HG03108 (cell line): ENCODE data around the gene GC.
"Not testable (repeated sequence)": the region's sequence is repeated elsewhere in the genome, so short reads cannot be mapped to it uniquely, and the experiment has no call there.

ENCODE experiments used
- ATAC-seq: cut with Tn5 transposase; IDR thresholded peaks from one replicate; pipeline ENCODE4 v1.9.1; 2021; ENCODE audit warnings: moderate library complexity; ENCODE audit not compliant: unreplicated experiment

GC gene

GRCh38 chr4:71783972-71784371, at the start of gene GC:
Gene GC (minus strand): TSS chr4:71784079. CDS start chr4:71784018, 61 bp downstream.
- no peak for ATAC-seq

- ATAC-seq, result no peak
Observed at GRCh38 chr4:71833232-71833900, 49.5 kb upstream of the GC start.

GRCh38 chr4:71832049-71832448, 48.2 kb upstream of the GC start:
- ATAC-seq, result no peak

- no peak for ATAC-seq
Observed at GRCh38 chr4:71830497-71831190, 46.8 kb upstream of the GC start.

- ATAC-seq, result no peak
Observed at GRCh38 chr4:71828470-71828869, 44.6 kb upstream of the GC start.

- no peak for ATAC-seq
Observed at GRCh38 chr4:71827826-71828225, 43.9 kb upstream of the GC start.

GRCh38 chr4:71816676-71817303, 32.9 kb upstream of the GC start:
- no peak for ATAC-seq

GRCh38 chr4:71814433-71814832, 30.6 kb upstream of the GC start:
- ATAC-seq, result no peak

GRCh38 chr4:71809805-71810204, 25.9 kb upstream of the GC start:
- ATAC-seq, result not testable (repeated sequence)

GRCh38 chr4:71807469-71807868, 23.6 kb upstream of the GC start:
- no peak for ATAC-seq

GRCh38 chr4:71805230-71805629, 21.4 kb upstream of the GC start:
- not testable (repeated sequence) for ATAC-seq

GRCh38 chr4:71804017-71804697, 20.3 kb upstream of the GC start:
- ATAC-seq, result not testable (repeated sequence)

- no peak for ATAC-seq
Observed at GRCh38 chr4:71785959-71786358, 2.1 kb upstream of the GC start.

- ATAC-seq, result no peak
Observed at GRCh38 chr4:71784569-71785197, 804 bp upstream of the GC start.

GRCh38 chr4:71777891-71778290, 6.0 kb downstream of the GC start:
- ATAC-seq, result no peak

GRCh38 chr4:71775449-71775848, 8.4 kb downstream of the GC start:
- no peak for ATAC-seq

GRCh38 chr4:71774136-71774535, 9.7 kb downstream of the GC start:
- no peak for ATAC-seq

GRCh38 chr4:71773004-71773403, 10.9 kb downstream of the GC start:
- no peak for ATAC-seq

- no peak for ATAC-seq
Observed at GRCh38 chr4:71772592-71772991, 11.3 kb downstream of the GC start.

GRCh38 chr4:71771613-71772012, 12.3 kb downstream of the GC start:
- no peak for ATAC-seq

GRCh38 chr4:71769434-71769833, 14.4 kb downstream of the GC start:
- no peak for ATAC-seq
